ENCODE measurements around the gene CREB5.
"Not testable (repeated sequence)": the region's sequence is repeated elsewhere in the genome, so short reads cannot be mapped to it uniquely, and the experiment has no call there.

- TF ChIP-seq ATF1 (CRISPR knock-in tag; IDR thresholded peaks at IDR 0.05); OVOL2 (CRISPR knock-in tag; IDR thresholded peaks at IDR 0.05; ENCODE audit: borderline replicate concordance); ESRRA (CRISPR knock-in tag; IDR thresholded peaks at IDR 0.05; ENCODE audit: borderline replicate concordance); ATF3 (CRISPR knock-in tag; conservative IDR thresholded peaks at IDR 0.05); CTCF (IDR thresholded peaks at IDR 0.05); TP53 (CRISPR knock-in tag; IDR thresholded peaks at IDR 0.05); NR3C1 (CRISPR knock-in tag; conservative IDR thresholded peaks at IDR 0.05; ENCODE audit: low read depth); ZNF512 (CRISPR knock-in tag; IDR thresholded peaks at IDR 0.05; ENCODE audit: borderline replicate concordance); CDX4 (CRISPR knock-in tag; IDR thresholded peaks at IDR 0.05; ENCODE audit: borderline replicate concordance); USF1 (CRISPR knock-in tag; IDR thresholded peaks at IDR 0.05); ZNF263 (CRISPR knock-in tag; IDR thresholded peaks at IDR 0.05; ENCODE audit: low read depth); TCF7 (CRISPR knock-in tag; IDR thresholded peaks at IDR 0.05; ENCODE audit: low read depth); NFE2L1 (CRISPR knock-in tag; IDR thresholded peaks at IDR 0.05); HMGA2 (CRISPR knock-in tag; IDR thresholded peaks at IDR 0.05): not testable (repeated sequence)
These were observed 413.6 kb downstream of the CREB5 start for GRCh38 chr7:28825817-28826448.
